GM18502 (cell line): ENCODE data around the gene PDIA4.
A peak's percentile ranks its signal among the peaks of the same experiment; 100 is the strongest.
"Not testable (repeated sequence)": the region's sequence is repeated elsewhere in the genome, so short reads cannot be mapped to it uniquely, and the experiment has no call there.

Experiments
- ATAC-seq: cut with Tn5 transposase; IDR thresholded peaks from one replicate; pipeline ENCODE4 v1.9.1; 2021; ENCODE audit warnings: mild to moderate bottlenecking; ENCODE audit not compliant: unreplicated experiment, poor library complexity

Gene PDIA4

DNA sequence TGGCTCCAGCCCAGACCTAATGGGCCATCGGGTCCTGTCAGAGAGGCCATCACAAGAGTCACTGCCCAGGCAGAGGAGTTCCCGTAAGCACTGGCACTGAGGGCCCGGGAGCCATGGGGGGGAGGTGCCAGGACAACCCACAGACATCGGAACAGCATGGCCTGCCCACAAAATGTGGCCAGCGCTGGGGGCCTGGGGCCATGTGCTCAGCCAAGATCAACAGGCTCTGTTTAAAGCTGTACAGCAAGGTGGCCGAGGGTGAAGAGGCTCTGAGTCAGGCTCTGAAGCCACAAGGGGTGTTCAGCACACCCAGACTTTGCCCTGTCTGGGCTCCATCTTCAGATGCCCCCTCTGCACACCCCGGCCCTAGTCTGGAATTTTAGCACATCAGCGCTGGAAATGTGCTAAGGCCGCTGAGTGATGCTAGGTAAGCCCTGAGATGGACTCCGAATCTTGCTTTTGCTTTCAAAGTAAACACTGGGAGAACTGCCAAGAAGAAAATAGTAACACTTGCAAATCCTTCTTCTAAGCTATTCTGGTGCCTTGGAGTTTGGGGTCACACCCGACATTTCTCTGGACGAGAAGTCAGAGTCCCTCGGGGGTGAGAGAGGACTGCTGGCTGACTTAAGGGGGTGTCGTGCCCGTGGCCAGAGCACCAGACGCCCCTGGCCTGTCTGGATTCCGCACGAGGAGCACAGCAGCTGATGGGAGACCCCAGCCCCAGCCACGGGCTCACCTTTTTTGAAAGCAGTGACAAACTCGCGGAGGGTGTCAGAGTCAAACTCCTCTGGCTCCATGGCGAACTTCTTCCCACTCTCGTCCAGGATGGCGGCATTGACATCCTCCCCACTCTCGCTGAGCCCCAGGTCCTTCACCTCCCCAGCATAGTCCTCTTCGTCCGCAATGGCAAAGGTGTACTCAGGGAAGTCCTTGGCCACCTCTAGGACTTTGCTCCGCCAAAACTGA, 23.6 kb downstream of the PDIA4 start:
- no peak for ATAC-seq

DNA sequence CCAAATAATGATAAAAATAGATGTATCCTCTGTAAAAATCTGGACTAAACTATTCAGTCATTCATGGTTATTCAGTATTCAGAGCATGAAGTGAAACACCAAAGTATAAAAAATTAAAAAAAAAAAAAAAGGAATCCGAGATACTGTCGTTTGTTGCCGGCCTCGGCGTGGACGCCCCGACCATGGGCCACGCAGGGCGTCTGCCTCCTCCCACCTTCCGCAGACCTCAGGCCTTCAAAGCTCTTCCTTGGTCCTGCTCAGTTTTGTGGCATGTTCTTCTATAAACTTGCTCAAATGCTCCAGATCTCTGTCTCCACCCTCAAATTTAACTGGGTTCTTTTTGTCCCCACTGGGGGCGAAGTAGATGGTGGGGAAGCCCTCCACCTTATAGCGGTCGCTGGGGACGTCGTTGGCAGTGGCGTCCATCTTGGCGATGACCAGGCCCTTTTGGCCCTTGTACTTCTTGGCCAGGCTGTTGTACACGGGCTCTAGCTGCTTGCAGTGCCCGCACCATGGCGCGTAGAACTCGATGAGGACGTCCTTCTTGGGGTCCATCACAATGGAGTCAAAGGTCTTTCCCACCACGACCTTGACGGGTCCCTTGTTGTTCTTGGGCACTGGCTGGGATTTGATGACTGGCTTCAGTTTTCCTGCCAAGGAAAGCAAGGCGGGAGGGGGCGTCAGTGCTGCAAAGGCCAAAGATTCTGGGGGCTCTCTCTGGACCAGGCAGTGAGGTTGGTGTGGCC, 24.6 kb downstream of the PDIA4 start:
- no peak for ATAC-seq

DNA sequence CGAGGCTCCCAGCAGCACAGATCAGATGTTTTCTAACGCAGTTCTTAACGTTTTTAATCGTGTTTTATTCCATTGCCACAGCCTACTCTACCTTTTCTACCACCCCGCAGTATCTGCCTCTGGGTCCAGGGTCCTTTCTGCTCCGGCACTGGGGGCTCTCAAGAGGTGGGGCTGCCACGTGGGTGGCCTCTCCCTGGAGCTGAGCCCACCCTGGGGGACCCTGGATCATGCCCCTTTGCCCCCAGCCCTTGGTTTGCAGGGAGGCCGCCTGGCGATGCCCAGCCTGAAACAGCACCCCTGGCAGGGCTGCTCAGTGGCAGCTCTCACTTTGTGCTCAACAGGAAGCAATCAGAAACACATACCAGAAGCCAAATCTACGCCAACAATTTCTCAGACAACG, 25.3 kb downstream of the PDIA4 start:
- ATAC-seq = no peak

DNA sequence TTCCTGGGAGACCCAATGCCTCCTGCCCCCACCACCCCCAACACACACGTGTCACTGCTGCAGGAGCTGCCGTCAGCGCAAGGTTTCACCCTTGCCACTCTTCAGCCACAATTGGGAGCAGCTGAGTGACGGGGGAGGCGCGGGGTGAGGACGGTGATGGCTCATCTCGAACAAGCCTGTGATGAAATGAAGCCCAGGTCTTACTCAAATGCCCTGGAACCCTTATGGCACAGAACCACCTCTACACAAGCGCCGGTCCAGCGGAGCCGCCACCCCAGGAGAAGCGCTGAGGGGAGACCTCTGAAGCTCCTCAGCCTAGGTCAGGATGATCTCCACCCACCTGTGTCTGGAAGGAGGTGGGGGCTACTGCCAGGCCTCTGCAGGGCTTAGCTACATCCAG, 25.7 kb downstream of the PDIA4 start:
- ATAC-seq = no peak

GRCh38 chr7:149001427-149002068, 26.8 kb downstream of the PDIA4 start:
- ATAC-seq = no peak

- no peak for ATAC-seq
These were observed 27.3 kb downstream of the PDIA4 start for GRCh38 chr7:149000961-149001360.

DNA sequence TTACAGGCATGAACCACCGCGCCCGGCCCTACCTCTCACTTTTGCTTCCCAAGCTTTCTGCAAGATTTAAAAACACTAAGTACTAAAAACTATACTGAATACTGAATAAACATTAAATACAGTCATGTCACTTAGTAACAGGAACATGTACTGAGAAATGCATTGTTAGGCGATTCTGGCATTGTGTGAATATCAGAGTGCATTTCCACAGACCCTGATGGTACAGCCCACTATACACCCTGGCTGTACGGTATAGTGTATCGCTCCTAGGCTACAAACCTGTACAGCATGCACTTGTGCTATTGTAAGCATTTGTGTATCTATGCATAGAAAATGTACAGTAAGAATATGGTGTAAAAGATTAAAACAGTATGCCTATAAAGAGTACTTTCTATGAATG, 29.1 kb downstream of the PDIA4 start:
- no peak for ATAC-seq

DNA sequence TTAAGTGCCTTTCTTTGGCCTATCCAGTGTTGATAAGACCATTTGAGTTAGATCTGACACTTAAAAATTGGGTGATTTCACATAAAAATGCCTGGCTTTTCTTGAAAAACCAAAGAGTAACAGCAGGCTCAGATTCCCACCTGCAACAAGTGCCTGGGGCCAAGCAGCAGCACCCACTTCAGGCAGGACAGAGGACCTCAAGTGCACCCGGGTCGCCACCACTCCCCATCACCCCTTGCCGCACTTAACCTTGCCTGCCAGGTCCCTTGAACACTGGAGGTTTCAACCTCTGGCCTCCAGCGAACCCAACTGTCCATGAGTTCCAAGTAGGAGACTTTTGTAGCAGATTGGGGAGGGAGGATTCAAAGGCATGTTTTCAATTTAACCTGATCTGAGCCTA, 30.8 kb downstream of the PDIA4 start:
- no peak for ATAC-seq

DNA sequence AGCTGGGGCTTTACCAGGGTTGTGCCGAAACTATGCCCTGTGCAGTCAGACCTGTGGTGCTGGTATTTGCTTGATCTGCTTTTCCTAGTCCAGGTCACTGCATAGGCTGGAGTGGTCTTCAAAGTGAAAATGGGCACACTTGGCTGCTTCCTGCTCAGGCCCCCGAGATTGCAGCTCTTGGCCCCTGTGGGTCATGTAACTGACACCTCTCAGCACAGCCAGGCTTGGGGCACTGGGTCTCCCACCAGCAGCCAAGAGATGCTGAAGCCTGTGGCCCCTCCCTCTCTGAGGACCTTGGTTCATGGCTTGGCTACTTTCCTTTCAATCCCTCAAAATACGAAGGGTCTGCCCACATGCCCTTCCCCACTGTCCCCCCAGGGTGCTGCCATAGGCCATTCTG, 33.7 kb downstream of the PDIA4 start:
- no peak for ATAC-seq

DNA sequence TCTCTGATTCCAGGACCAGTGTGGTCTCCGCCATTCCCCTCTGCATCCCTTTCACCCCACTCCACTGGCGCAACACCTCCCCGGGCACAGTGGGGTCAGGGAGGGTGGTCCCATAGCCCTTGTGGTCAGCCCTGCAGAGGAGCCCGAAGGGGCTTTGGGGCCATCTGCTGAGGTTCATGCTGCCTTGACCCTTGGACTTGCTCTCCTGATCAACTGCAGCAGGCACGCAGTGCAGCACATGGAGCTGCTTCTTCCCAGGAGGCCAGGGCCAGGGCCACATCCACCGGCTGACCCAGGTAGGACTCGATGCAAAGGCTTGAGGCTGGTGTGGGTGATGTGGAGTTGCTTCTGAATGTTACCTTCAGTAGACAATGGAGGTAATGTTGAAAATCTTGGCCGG, 35.1 kb downstream of the PDIA4 start:
- no peak for ATAC-seq

DNA sequence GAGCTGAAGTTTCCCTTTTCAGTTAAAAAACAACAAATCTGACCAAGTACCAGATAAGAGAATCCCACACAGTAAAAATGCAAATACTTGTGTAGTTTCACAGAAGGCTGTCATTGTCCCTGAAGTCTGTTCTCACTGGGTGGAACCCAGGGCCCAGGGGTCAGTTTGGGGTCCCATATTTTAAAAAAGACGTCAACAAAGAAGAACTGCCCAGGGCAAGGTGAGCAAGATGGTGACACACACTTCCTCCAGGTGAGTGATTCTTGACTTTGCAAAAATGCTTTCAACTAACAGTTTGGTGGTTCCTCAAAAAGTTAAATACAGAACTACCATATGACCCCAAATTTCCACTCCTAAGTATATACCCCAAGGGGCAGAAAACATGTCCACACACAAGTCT, 36.8 kb downstream of the PDIA4 start:
- ATAC-seq = no peak

GRCh38 chr7:148987751-148988512, 40.4 kb downstream of the PDIA4 start:
- no peak for ATAC-seq

- ATAC-seq = peak; percentile 91
These were observed 41.1 kb downstream of the PDIA4 start for GRCh38 chr7:148987010-148987750.

DNA sequence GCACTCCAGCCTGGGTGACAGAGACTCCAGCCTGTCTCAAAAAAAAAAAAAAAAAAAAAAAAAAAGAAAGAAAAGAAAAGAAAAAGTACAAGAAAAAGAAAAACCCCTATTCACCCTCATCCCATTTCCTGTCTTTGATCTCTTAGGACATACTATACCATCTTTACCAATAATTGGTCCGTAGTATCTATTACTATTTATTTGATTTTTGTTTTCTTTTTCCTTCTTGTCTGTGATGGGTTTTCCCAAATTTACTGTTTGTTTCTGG, 41.6 kb downstream of the PDIA4 start:
- ATAC-seq = no peak

DNA sequence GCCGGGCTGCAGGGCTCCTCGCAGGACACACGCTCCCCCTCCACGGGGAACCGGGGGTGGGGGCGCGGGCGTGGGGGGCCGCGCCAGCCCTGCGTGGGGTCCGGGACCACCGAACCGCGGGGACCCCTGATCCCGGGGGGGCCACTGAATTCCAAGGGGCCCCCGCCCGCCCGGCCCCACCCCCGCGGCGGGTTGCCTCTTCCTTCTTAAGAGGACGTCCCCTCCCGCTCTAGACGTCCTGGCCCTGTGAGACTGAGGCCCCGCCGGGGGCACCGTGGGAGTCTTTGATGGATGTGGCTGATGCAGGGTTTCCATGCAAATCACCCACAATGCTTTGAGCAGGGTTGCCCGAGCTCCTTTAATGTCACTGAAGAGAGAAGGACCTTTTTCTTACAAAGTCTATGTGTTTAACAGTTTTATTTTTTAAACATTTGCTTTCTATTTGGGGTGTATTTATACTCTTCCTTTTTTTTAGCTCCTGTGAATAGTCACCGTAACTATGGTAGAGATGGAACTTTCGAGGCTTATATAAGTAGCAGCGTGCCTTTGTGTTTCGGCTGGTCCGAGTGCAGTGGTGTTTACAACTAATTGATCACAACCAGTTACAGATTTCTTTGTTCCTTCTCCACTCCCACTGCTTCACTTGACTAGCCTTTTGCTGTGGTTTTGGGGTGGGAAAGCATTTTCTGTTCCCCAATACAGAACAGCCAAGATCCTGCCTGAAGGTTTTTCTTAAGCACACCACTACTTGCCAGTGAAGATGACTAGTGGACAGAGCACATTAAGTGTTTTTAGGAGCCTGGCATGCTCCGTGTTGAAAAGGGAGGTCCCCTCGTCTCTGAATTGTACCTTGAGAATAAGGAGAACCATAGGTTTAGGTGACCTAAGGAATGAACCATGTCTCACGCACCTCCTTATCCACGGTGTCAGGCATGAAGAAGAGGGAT, 44.8 kb downstream of the PDIA4 start:
- peak; percentile 70 for ATAC-seq

DNA sequence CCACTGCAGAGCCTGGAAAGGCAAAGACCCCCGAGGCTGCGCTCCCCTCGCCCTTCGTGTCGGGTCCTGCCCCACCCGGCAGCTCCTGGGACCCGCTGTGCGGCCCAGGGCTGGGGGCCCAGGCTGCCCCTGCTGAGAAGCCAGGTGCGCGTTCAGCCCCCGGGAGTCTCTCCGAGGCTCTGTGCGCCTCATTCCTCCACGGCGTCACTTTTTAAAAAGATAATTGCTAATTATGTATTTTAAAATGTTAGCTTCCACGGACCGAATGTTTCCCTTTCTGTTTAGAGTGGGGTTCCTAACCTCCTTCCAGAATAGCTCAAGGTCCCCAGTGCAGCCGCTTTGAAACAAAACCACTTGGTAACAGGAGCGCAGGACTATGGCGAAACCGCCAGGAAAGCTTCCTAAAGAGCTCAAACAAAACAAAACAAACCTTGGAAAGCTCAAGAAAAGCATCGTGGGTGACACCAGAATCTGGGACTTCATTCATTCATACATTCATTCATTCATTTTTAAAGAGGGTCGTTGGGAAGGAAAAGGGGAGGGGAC, 45.6 kb downstream of the PDIA4 start:
- ATAC-seq = no peak

DNA sequence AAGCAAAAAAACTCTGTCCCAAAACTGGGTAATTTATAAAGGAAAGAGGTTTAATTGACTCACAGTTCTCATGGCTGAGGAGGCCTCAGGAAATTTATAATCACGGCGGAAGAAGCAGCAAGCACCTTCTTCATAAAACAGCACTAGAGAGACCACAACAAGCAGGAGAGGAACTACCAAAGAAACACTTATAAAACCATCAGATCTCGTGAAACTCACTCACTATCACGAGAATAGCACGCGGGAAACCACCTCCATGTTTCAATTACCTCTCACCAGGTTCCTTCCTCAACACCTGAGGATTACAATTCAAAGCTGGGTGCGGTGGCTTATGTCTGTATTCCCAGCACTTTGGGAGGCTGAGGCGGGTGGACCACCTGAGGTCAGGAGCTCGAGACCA, 48.5 kb downstream of the PDIA4 start:
- no peak for ATAC-seq

GRCh38 chr7:148979072-148979471, 49.2 kb downstream of the PDIA4 start:
- ATAC-seq = not testable (repeated sequence)

- ATAC-seq = no peak
These were observed 50.2 kb downstream of the PDIA4 start for GRCh38 chr7:148978091-148978490.
